ENCODE results near the gene ANKS1B.

GRCh38 chr12:99267038-99267437 is 717.7 kb downstream of the ANKS1B start:
- TF ChIP-seq CTCF (IDR thresholded peaks at IDR 0.05) (no peak), POLR2A (IDR thresholded peaks at IDR 0.05) (no peak), EP300 (IDR thresholded peaks at IDR 0.05) (no peak)

Measured in suprapubic skin (tissue), 3 donors.